ENCODE data around the gene SS18.

GRCh38 chr18:26021061-26021754 lies 69.2 kb downstream of the SS18 start:
- no peak for TF ChIP-seq CTCF (IDR thresholded peaks at IDR 0.05)
- no peak for TF ChIP-seq EP300 (IDR thresholded peaks at IDR 0.05)
- TF ChIP-seq POLR2A (IDR thresholded peaks at IDR 0.05), result no peak
